Measurements from ENCODE around the gene SLC35A4. TPM values are rescaled to one million over a fixed set of nuclear protein-coding genes. Genes with fewer than 3 reads are reported as not detected.

SLC35A4 gene
- total and polyA plus RNA-seq, 2 of the 13 experiments (the other 11 are each of a cell fraction or from before 2014, with no cell fraction given), result 0.71 to 4.0 TPM

- TF ChIP-seq REST (IDR thresholded peaks at IDR 0.05; ENCODE audit: borderline replicate concordance in 1 of 2, low read depth in 1 of 2, low read length in 2 of 2) (no peak; a peak in 1 of 4 replicates), KAT2B (IDR thresholded peaks at IDR 0.05; ENCODE audit: borderline replicate concordance, low read depth, low read length) (no peak), MAFG (CRISPR knock-in tag; IDR thresholded peaks at IDR 0.05) (no peak), ELF1 (CRISPR knock-in tag; IDR thresholded peaks at IDR 0.05) (peak; percentile 94), KIAA2018 (CRISPR knock-in tag; IDR thresholded peaks at IDR 0.05; ENCODE audit: borderline replicate concordance) (no peak), ZNF33B (CRISPR knock-in tag; IDR thresholded peaks at IDR 0.05) (peak; percentile 64; the same call in 1 of the 2 replicates), ZNF563 (CRISPR knock-in tag; IDR thresholded peaks at IDR 0.05) (peak; percentile 40; the same call in 1 of the 2 replicates), ZNF772 (CRISPR knock-in tag; IDR thresholded peaks at IDR 0.05) (peak; percentile 80; the same call in 1 of the 2 replicates), IKZF5 (CRISPR knock-in tag; IDR thresholded peaks at IDR 0.05) (peak; percentile 85), AKAP8 (CRISPR knock-in tag; IDR thresholded peaks at IDR 0.05) (peak; percentile 80; the same call in 1 of the 2 replicates)
Measured at GRCh38 chr5:140557136-140557805, 7.4 kb upstream of the SLC35A4 start, which contains the start of gene SRA1 (continued).

Measured in HepG2 (cell line).